KMS-11 (cell line): Measurements from ENCODE around the gene LRRC59.

ENCODE experiments used
- H2AFZ ChIP-seq: fragments of 200-600 bp; sonication (generic); 2 replicates; pipeline ENCODE4 v1.6.1; 2016; ENCODE audit warnings: antibody characterized with exemption, mixed run types, low read depth
- H3K27ac ChIP-seq: fragments of 200-600 bp; sonication (generic); 2 replicates; pipeline ENCODE4 v1.6.1; 2016; ENCODE audit warnings: mild to moderate bottlenecking, mixed run types
- H3K27me3 ChIP-seq: fragments of 200-600 bp; sonication (generic); 2 replicates; pipeline ENCODE4 v1.6.1; 2017; ENCODE audit warnings: mild to moderate bottlenecking, low read depth, mixed run types, moderate library complexity; ENCODE audit not compliant: insufficient read depth
- H3K36me3 ChIP-seq: fragments of 200-600 bp; sonication (generic); 2 replicates; pipeline ENCODE4 v1.6.1; 2017; ENCODE audit warnings: mild to moderate bottlenecking, mixed run types; ENCODE audit not compliant: insufficient read depth
- H3K4me1 ChIP-seq: fragments of 200-600 bp; sonication (generic); 2 replicates; pipeline ENCODE4 v1.6.1; 2016; ENCODE audit warnings: mild to moderate bottlenecking, low read depth, mixed run types; ENCODE audit not compliant: poor library complexity, severe bottlenecking
- H3K4me2 ChIP-seq: fragments of 200-600 bp; sonication (generic); 2 replicates; pipeline ENCODE4 v1.7.0; 2016; ENCODE audit warnings: mild to moderate bottlenecking, mixed run types
- H3K4me3 ChIP-seq: fragments of 200-600 bp; sonication (generic); IDR thresholded peaks from 2 replicates; pipeline ENCODE4 v1.6.1; 2017; ENCODE audit warnings: low read depth, low read length, mixed read lengths; ENCODE audit not compliant: insufficient read depth
- H3K79me2 ChIP-seq: fragments of 200-600 bp; sonication (generic); 2 replicates; pipeline ENCODE4 v1.6.1; 2016; ENCODE audit warnings: low read depth, mixed run types; ENCODE audit not compliant: insufficient read depth
- H3K9ac ChIP-seq: fragments of 200-600 bp; sonication (generic); 2 replicates; pipeline ENCODE4 v1.6.1; 2016; ENCODE audit warnings: mild to moderate bottlenecking, mixed run types
- H4K20me1 ChIP-seq: fragments of 200-600 bp; sonication (generic); 2 replicates; pipeline ENCODE4 v1.6.1; 2016; ENCODE audit warnings: mild to moderate bottlenecking, mixed run types; ENCODE audit not compliant: insufficient read depth
- CTCF ChIP-seq: fragments of 200-600 bp; sonication (generic); conservative IDR thresholded peaks from 2 replicates; pipeline ENCODE4 v1.6.1; 2017; ENCODE audit warnings: low read depth, mild to moderate bottlenecking, antibody characterized with exemption, low read length, moderate library complexity, mixed read lengths

Gene LRRC59

GRCh38 chr17:50381260-50381815, 16.0 kb downstream of the LRRC59 start:
- 0 out of 2 replicates have a peak, but pooled peaks have one; percentile 14 for TF ChIP-seq CTCF
- Histone ChIP-seq H3K79me2 (no peaks in the 10 kb centered on the region), H2AFZ (no peak overlapping the region), H3K4me3 (no peak overlapping the region), H4K20me1 (no peaks in the 10 kb centered on the region), H3K4me2 (no peak overlapping the region), H3K9ac (no peak overlapping the region), H3K4me1 (no peaks in the 10 kb centered on the region), H3K36me3 (peaks cover 13% of the 10 kb centered on the region; the same call in 1 of the 2 replicates), H3K27me3 (no peaks in the 10 kb centered on the region), H3K27ac (no peak overlapping the region)

GRCh38 chr17:50380369-50381259, 16.7 kb downstream of the LRRC59 start:
- no peak overlapping the region for H2AFZ ChIP-seq
- H3K79me2 ChIP-seq = no peaks in the 10 kb centered on the region
- no peak overlapping the region for H3K9ac ChIP-seq
- H3K4me3 ChIP-seq = no peak overlapping the region
- TF ChIP-seq CTCF = peak; percentile 46
- H3K4me1 ChIP-seq = no peaks in the 10 kb centered on the region
- no peak overlapping the region for H3K27ac ChIP-seq
- H3K4me2 ChIP-seq = no peak overlapping the region
- H3K27me3 ChIP-seq = no peaks in the 10 kb centered on the region
- H4K20me1 ChIP-seq = no peaks in the 10 kb centered on the region
- peaks cover 11% of the 10 kb centered on the region; the same call in 1 of the 2 replicates for H3K36me3 ChIP-seq

GRCh38 chr17:50379351-50380132, 17.8 kb downstream of the LRRC59 start:
- Histone ChIP-seq H3K4me1 (no peaks in the 10 kb centered on the region), H3K27me3 (no peaks in the 10 kb centered on the region), H3K79me2 (no peaks in the 10 kb centered on the region), H3K36me3 (peaks cover 11% of the 10 kb centered on the region; the same call in 1 of the 2 replicates), H2AFZ (no peak overlapping the region), H3K9ac (no peak overlapping the region), H3K4me2 (no peak overlapping the region), H3K27ac (no peak overlapping the region; the same call in 1 of the 2 replicates), H4K20me1 (no peaks in the 10 kb centered on the region), H3K4me3 (no peak overlapping the region)
- TF ChIP-seq CTCF = no peak

GRCh38 chr17:50375858-50376538, 21.3 kb downstream of the LRRC59 start:
- no peaks in the 10 kb centered on the region for H3K27me3 ChIP-seq
- TF ChIP-seq CTCF = no peak
- H3K36me3 ChIP-seq = no peaks in the 10 kb centered on the region
- no peak overlapping the region for H3K4me2 ChIP-seq
- H4K20me1 ChIP-seq = no peaks in the 10 kb centered on the region
- H3K9ac ChIP-seq = no peak overlapping the region
- no peak overlapping the region for H3K27ac ChIP-seq
- peaks cover 15% of the 10 kb centered on the region for H3K4me1 ChIP-seq
- no peak overlapping the region for H3K4me3 ChIP-seq
- H2AFZ ChIP-seq = no peak overlapping the region
- peaks cover 23% of the 10 kb centered on the region for H3K79me2 ChIP-seq
